GM21786 (cell line): ENCODE results near the gene ZNF679.
"Not testable (repeated sequence)": the region's sequence is repeated elsewhere in the genome, so short reads cannot be mapped to it uniquely, and the experiment has no call there.

Experiments
- ATAC-seq: cut with Tn5 transposase; IDR thresholded peaks from one replicate; pipeline ENCODE4 v1.9.1; 2021; ENCODE audit not compliant: unreplicated experiment

ZNF679 gene

DNA sequence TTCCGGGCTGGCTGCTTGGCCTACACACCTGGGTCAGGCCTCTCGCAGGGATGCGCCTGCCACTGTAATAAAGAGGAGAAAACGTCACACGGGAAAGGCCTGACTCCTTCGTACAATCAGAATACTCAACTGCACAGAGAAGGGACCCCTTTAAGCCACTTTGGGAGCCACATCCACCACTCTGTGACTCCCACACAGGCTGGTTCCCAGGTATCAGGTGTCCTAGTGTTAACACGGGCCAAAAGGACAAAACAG, 79.7 kb downstream of the ZNF679 start:
- no peak for ATAC-seq

DNA sequence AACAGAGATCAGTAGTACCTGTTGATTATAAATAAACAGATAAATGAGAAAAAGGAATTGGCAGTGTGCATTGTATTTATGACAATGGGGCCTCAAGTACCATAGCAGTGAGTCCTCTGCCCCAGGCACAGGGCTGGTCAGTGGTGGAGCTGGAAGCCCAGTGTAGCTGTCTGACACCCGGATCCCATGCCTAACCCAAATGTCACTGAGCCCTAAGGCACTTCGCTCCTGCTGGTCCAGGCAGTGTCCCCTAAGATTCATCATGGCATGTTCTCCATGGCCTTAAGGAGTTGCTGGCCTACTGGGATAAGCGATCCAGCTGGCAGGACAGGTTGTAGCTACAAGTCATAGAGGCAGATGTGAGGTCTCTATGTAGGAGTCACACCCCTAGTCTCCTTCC, 82.2 kb downstream of the ZNF679 start:
- no peak for ATAC-seq

DNA sequence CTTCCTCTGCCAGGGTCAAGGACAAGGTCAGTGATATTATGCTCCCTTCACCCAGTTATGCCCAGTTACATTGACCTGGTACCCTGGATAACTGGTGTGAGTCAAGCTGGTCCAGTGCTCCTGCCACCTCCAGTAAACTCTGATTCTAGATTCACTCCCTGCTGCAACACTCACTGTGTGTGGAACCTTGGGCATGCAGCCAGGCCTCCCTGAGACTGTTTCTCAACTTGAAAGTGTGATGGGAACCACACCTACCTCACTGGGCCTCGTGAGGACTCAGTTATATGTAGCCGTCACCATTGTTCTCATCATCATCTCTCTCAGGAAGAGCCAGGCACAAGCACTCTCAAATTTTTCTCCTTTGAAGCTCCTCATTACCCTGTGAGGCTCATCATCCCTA, 84.6 kb downstream of the ZNF679 start:
- no peak for ATAC-seq

DNA sequence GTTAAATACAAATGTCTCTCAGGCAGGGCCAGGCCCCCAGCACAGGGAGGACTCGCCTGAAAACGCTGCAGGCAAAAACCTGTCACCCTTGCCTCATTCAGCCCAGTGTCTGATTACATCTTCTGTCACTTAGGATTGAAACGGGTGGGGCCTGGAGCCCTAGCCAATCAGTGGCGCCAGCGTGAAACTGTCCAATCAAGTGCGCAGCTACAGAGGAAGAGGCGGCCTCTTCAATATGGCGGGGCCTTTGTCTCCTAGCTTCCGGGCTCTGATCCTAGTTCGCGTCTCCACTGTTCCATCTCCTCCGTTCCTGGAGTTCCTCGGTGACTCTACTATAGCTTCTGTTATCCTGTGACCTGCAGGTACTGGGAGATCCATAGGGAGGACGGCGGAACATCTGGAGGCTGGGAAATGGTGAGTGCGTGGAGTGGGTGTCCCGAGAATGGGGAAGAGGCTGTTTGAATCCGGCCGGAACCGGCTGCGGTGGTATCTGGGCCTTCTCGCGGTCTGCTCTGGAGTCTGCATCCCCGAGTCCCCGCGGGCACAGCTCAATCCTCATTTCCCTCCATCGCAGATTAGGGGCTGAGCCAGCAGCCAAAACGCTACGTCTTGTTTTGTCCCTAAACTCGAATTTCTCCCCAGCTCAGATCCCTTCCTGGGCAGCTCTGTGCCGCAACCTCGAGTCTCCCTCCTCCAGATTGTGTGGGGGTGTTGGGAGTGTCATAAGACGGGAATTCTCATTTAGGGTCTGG, 85.6 kb downstream of the ZNF679 start, which contains the start of gene ZNF736:
Gene ZNF736, plus strand, starts transcription at position 222 of the 752 bp plus-strand sequence. Its CDS starts 190 bp downstream, at position 412.
- peak; percentile 100 for ATAC-seq

DNA sequence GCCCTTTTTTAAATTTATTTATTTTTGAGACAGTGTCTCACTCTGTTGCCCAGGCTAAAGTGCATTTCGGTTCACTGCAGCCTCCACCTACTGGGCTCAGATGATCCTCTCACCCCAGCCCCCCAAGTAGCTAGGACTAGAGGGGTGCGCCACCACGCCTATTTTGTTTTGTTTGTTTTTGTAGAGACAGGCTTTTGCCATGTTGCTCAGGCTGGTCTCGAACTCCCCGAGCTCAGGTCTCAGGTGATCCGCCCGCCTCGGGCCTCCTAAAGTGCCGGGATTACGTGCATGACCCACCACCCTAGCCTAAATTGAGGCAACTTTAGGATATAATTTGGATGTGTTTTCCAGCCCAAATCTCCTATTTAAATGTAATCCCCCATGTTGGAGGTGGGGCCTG, 86.3 kb downstream of the ZNF679 start:
- ATAC-seq, result no peak

DNA sequence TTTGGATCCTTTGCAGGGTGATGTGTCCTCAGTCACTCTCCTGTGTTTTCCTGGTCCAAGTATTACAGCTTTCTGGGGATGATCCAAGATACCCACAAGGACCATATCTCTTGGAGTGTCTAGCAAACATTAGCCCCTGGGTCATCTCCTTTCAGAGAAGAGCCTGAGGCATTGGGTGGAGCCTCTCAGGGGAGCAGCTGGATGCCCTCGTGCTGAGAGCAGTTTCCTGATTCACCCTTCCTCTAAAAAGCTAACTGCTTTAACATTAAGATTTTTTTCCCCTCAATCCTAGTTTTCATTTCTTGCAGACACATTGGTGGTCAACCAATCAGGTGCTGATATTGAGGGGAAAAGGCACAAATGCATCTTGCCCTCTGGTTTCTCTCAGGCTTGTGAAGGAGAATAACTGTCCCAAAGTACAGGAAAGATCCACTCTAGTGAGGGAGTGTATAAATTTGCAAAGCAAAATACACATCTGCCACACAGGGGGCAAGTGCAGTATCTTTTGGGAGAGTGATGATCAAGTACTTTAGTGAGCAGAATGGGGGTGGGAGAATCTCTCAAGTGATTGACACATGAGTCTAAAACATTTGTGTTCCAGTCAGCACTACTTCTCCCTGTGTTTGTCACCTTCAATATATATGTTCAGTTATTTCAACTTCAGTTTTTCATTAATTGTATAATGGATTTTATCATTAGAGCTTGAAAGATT, 87.9 kb downstream of the ZNF679 start:
- not testable (repeated sequence) for ATAC-seq
